ENCODE data around the gene EXOC6B.

The EXOC6B gene

GRCh38 chr2:72150861-72151356 is 674.9 kb downstream of the EXOC6B start:
- H3K27ac ChIP-seq (ENCODE audit: low read depth, low read length), result no peak overlapping the region
- peaks cover 31% of the 10 kb centered on the region for H3K27me3 ChIP-seq (ENCODE audit: insufficient read depth, low read length)
- H3K79me1 ChIP-seq (ENCODE audit: low read length), result no peaks in the 10 kb centered on the region
- H3K4ac ChIP-seq (ENCODE audit: low read depth, low read length), result no peak overlapping the region
- peaks cover 13% of the 10 kb centered on the region for H3K9me3 ChIP-seq (ENCODE audit: insufficient read depth, low read depth, low read length)
- H3K18ac ChIP-seq (ENCODE audit: low read length), result no peak overlapping the region
- no peak overlapping the region for H2BK12ac ChIP-seq (ENCODE audit: low read length)
- H2BK5ac ChIP-seq (ENCODE audit: low read depth, low read length, poor library complexity), result no peak overlapping the region
- WGBS (ENCODE audit: extremely low coverage, insufficient coverage, insufficient read length), result no CpG with 5 or more reads among the region's 2 CpGs
- H2AK5ac ChIP-seq (ENCODE audit: low read length), result no peak overlapping the region
- H3K4me3 ChIP-seq (ENCODE audit: low read depth, low read length), result no peak overlapping the region
- H3K79me2 ChIP-seq (ENCODE audit: control insufficient read depth, insufficient read depth, low read length, poor library complexity), result no peaks in the 10 kb centered on the region
- no peak overlapping the region for H3K9ac ChIP-seq (ENCODE audit: low read length)
- no peak for DNase-seq
- no peaks in the 10 kb centered on the region for H3K36me3 ChIP-seq (ENCODE audit: control insufficient read depth in 1 of 2, insufficient read depth in 2 of 2, low read length in 2 of 2)
- H4K91ac ChIP-seq (ENCODE audit: low read depth, low read length), result no peak overlapping the region
- H4K8ac ChIP-seq (ENCODE audit: low read depth, low read length), result no peak overlapping the region
- H3K23ac ChIP-seq (ENCODE audit: low read length), result no peak overlapping the region
- no peak overlapping the region for H3K14ac ChIP-seq (ENCODE audit: low read length)
- no peak overlapping the region for H2AFZ ChIP-seq (ENCODE audit: insufficient read depth, low read length, poor library complexity)
- H4K12ac ChIP-seq (ENCODE audit: low read depth, low read length), result no peak overlapping the region
- H3K4me2 ChIP-seq (ENCODE audit: low read length), result no peak overlapping the region
- no peak overlapping the region for H2BK120ac ChIP-seq (ENCODE audit: insufficient read depth, low read length, poor library complexity)
- H3K4me1 ChIP-seq (ENCODE audit: control insufficient read depth in 1 of 2, insufficient read depth in 2 of 2, low read length in 2 of 2), result peaks cover 19 to 24% of the 10 kb centered on the region in 2 experiments

GRCh38 chr2:72150157-72150860 is 675.5 kb downstream of the EXOC6B start:
- no peak overlapping the region for H4K12ac ChIP-seq (ENCODE audit: low read depth, low read length)
- DNase-seq, result peak; percentile 77 to 94
- H3K79me1 ChIP-seq (ENCODE audit: low read length), result no peaks in the 10 kb centered on the region
- WGBS (ENCODE audit: extremely low coverage, insufficient coverage, insufficient read length), result no CpG with 5 or more reads among the region's 28 CpGs
- H2BK5ac ChIP-seq (ENCODE audit: low read depth, low read length, poor library complexity), result no peak overlapping the region
- H3K27me3 ChIP-seq (ENCODE audit: insufficient read depth, low read length), result peaks cover 37% of the 10 kb centered on the region
- H3K14ac ChIP-seq (ENCODE audit: low read length), result no peak overlapping the region
- no peak overlapping the region for H2AFZ ChIP-seq (ENCODE audit: insufficient read depth, low read length, poor library complexity)
- H2BK120ac ChIP-seq (ENCODE audit: insufficient read depth, low read length, poor library complexity), result no peak overlapping the region
- H4K91ac ChIP-seq (ENCODE audit: low read depth, low read length), result no peak overlapping the region
- H3K4ac ChIP-seq (ENCODE audit: low read depth, low read length), result no peak overlapping the region
- H4K8ac ChIP-seq (ENCODE audit: low read depth, low read length), result no peak overlapping the region
- no peak overlapping the region for H2AK5ac ChIP-seq (ENCODE audit: low read length)
- no peak overlapping the region for H3K23ac ChIP-seq (ENCODE audit: low read length)
- H2BK12ac ChIP-seq (ENCODE audit: low read length), result no peak overlapping the region
- H3K9me3 ChIP-seq (ENCODE audit: insufficient read depth, low read depth, low read length), result peaks cover 14% of the 10 kb centered on the region
- peaks cover 19 to 25% of the 10 kb centered on the region in 2 experiments for H3K4me1 ChIP-seq (ENCODE audit: control insufficient read depth in 1 of 2, insufficient read depth in 2 of 2, low read length in 2 of 2)
- H3K36me3 ChIP-seq (ENCODE audit: control insufficient read depth in 1 of 2, insufficient read depth in 2 of 2, low read length in 2 of 2), result no peaks in the 10 kb centered on the region
- H3K4me2 ChIP-seq (ENCODE audit: low read length), result peak overlapping the region; percentile 89
- no peak overlapping the region for H3K18ac ChIP-seq (ENCODE audit: low read length)
- no peak overlapping the region for H3K4me3 ChIP-seq (ENCODE audit: low read depth, low read length)
- no peaks in the 10 kb centered on the region for H3K79me2 ChIP-seq (ENCODE audit: control insufficient read depth, insufficient read depth, low read length, poor library complexity)
- no peak overlapping the region for H3K27ac ChIP-seq (ENCODE audit: low read depth, low read length)
- H3K9ac ChIP-seq (ENCODE audit: low read length), result no peak overlapping the region

- no peak overlapping the region for H2BK120ac ChIP-seq (ENCODE audit: insufficient read depth, low read length, poor library complexity)
- no peak overlapping the region for H2AK5ac ChIP-seq (ENCODE audit: low read length)
- no peak overlapping the region for H3K4me3 ChIP-seq (ENCODE audit: low read depth, low read length)
- H3K4ac ChIP-seq (ENCODE audit: low read depth, low read length), result no peak overlapping the region
- H3K79me1 ChIP-seq (ENCODE audit: low read length), result peaks cover under 1% of the 10 kb centered on the region
- no peak overlapping the region for H2BK5ac ChIP-seq (ENCODE audit: low read depth, low read length, poor library complexity)
- no peak overlapping the region for H3K14ac ChIP-seq (ENCODE audit: low read length)
- H3K9ac ChIP-seq (ENCODE audit: low read length), result no peak overlapping the region
- no peaks in the 10 kb centered on the region for H3K79me2 ChIP-seq (ENCODE audit: control insufficient read depth, insufficient read depth, low read length, poor library complexity)
- H3K18ac ChIP-seq (ENCODE audit: low read length), result no peak overlapping the region
- H2BK12ac ChIP-seq (ENCODE audit: low read length), result no peak overlapping the region
- H3K9me3 ChIP-seq (ENCODE audit: insufficient read depth, low read depth, low read length), result peaks cover 14% of the 10 kb centered on the region
- H3K23ac ChIP-seq (ENCODE audit: low read length), result no peak overlapping the region
- no peak overlapping the region for H3K27ac ChIP-seq (ENCODE audit: low read depth, low read length)
- H2AFZ ChIP-seq (ENCODE audit: insufficient read depth, low read length, poor library complexity), result no peak overlapping the region
- H3K4me1 ChIP-seq (ENCODE audit: control insufficient read depth in 1 of 2, insufficient read depth in 2 of 2, low read length in 2 of 2), result peaks cover 24 to 30% of the 10 kb centered on the region in 2 experiments
- DNase-seq, result peak in 1 of 2 donors; percentile 21
- H4K91ac ChIP-seq (ENCODE audit: low read depth, low read length), result no peak overlapping the region
- H3K27me3 ChIP-seq (ENCODE audit: insufficient read depth, low read length), result peaks cover 43% of the 10 kb centered on the region
- no CpG with 5 or more reads among the region's 45 CpGs for WGBS (ENCODE audit: extremely low coverage, insufficient coverage, insufficient read length)
- H3K36me3 ChIP-seq (ENCODE audit: control insufficient read depth in 1 of 2, insufficient read depth in 2 of 2, low read length in 2 of 2), result no peaks in the 10 kb centered on the region
- no peak overlapping the region for H4K8ac ChIP-seq (ENCODE audit: low read depth, low read length)
- peak overlapping the region; percentile 89 for H3K4me2 ChIP-seq (ENCODE audit: low read length)
- no peak overlapping the region for H4K12ac ChIP-seq (ENCODE audit: low read depth, low read length)
Measured at GRCh38 chr2:72149556-72150156, 676.2 kb downstream of the EXOC6B start.

- no peak overlapping the region for H4K91ac ChIP-seq (ENCODE audit: low read depth, low read length)
- no peak overlapping the region for H3K4ac ChIP-seq (ENCODE audit: low read depth, low read length)
- peak overlapping the region; percentile 68 for H3K4me3 ChIP-seq (ENCODE audit: low read depth, low read length)
- no peak overlapping the region for H3K23ac ChIP-seq (ENCODE audit: low read length)
- no peak overlapping the region for H2BK5ac ChIP-seq (ENCODE audit: low read depth, low read length, poor library complexity)
- H4K8ac ChIP-seq (ENCODE audit: low read depth, low read length), result no peak overlapping the region
- H3K14ac ChIP-seq (ENCODE audit: low read length), result no peak overlapping the region
- peak overlapping the region; percentile 10 for H3K9ac ChIP-seq (ENCODE audit: low read length)
- H2BK12ac ChIP-seq (ENCODE audit: low read length), result peak overlapping the region; percentile 25
- peaks cover 26 to 32% of the 10 kb centered on the region in 2 experiments for H3K4me1 ChIP-seq (ENCODE audit: control insufficient read depth in 1 of 2, insufficient read depth in 2 of 2, low read length in 2 of 2)
- no peak overlapping the region for H4K12ac ChIP-seq (ENCODE audit: low read depth, low read length)
- WGBS (ENCODE audit: extremely low coverage, insufficient coverage, insufficient read length), result no CpG with 5 or more reads among the region's 65 CpGs
- H3K18ac ChIP-seq (ENCODE audit: low read length), result no peak overlapping the region
- H3K9me3 ChIP-seq (ENCODE audit: insufficient read depth, low read depth, low read length), result peaks cover 14% of the 10 kb centered on the region
- peak; percentile 58 to 74 for DNase-seq
- peaks cover 48% of the 10 kb centered on the region for H3K27me3 ChIP-seq (ENCODE audit: insufficient read depth, low read length)
- H3K36me3 ChIP-seq (ENCODE audit: control insufficient read depth in 1 of 2, insufficient read depth in 2 of 2, low read length in 2 of 2), result no peaks in the 10 kb centered on the region
- H3K4me2 ChIP-seq (ENCODE audit: low read length), result peak overlapping the region; percentile 89
- H3K79me1 ChIP-seq (ENCODE audit: low read length), result peaks cover 2% of the 10 kb centered on the region
- H2BK120ac ChIP-seq (ENCODE audit: insufficient read depth, low read length, poor library complexity), result no peak overlapping the region
- H3K27ac ChIP-seq (ENCODE audit: low read depth, low read length), result no peak overlapping the region
- H2AFZ ChIP-seq (ENCODE audit: insufficient read depth, low read length, poor library complexity), result peak overlapping the region; percentile 24
- no peaks in the 10 kb centered on the region for H3K79me2 ChIP-seq (ENCODE audit: control insufficient read depth, insufficient read depth, low read length, poor library complexity)
- no peak overlapping the region for H2AK5ac ChIP-seq (ENCODE audit: low read length)
Measured at GRCh38 chr2:72148837-72149555, 676.8 kb downstream of the EXOC6B start.
